Lower leg skin (tissue), 4 donors: ENCODE results near the gene DDX51. TPM values are rescaled to one million over a fixed set of nuclear protein-coding genes. Genes with fewer than 3 reads are reported as not detected.

Experiments
- DNase-seq, 2 donors: peaks; one replicate each; pipeline ENCODE4 v3.0.0-alpha.2; 2019; ENCODE audit warnings: low spot score in 2 of 2
- H3K4me3 ChIP-seq: fragments of 200-600 bp; sonication (generic); 2 replicates; pipeline ENCODE4 v1.5.1; 2017; ENCODE audit warnings: mild to moderate bottlenecking, low read depth; ENCODE audit not compliant: poor library complexity, severe bottlenecking
- CTCF ChIP-seq, 3 donors: fragments of 450-650 bp; IDR thresholded peaks; one replicate each; pipeline ENCODE4 v1.5.1; 2016; ENCODE audit warnings: antibody characterized with exemption in 3 of 3, mild to moderate bottlenecking in 3 of 3, moderate library complexity in 2 of 3
- POLR2A ChIP-seq, 2 donors: fragments of 450-650 bp; IDR thresholded peaks; one replicate each; pipeline ENCODE4 v1.6.1; 2016 to 2017; ENCODE audit warnings: antibody characterized with exemption in 2 of 2, mild to moderate bottlenecking in 1 of 2, moderate library complexity in 1 of 2
- WGBS, 2 donors: methylation state at CpG; one replicate each; pipeline ENCODE4 v1.1.5; 2018; 5-methylcytosine and 5-hydroxymethylcytosine counted together
- intact Hi-C: fragments of 100-400 bp; cut with DNase I; formaldehyde crosslinking; loops from one replicate; pipeline ENCODE4 v1.15.0; 2023; ENCODE audit warnings: low total_unique reads
- total RNA-seq, 4 donors: library from RNA; depleted of rRNA; stranded (reverse); fragments of >200 nt; gene quantifications; one replicate each; pipeline ENCODE4 v1.1.0, GENCODE V29; 2016

The DDX51 gene
- total RNA-seq, 4 donors from 2014 or later: 11.1 to 31.8 (median 19.2) TPM

- no peak for TF ChIP-seq CTCF (IDR thresholded peaks at IDR 0.05)
- TF ChIP-seq POLR2A (IDR thresholded peaks at IDR 0.05): no peak
- H3K4me3 ChIP-seq: no peak overlapping the region
- intact Hi-C loops: no loop called here
- 94 to 95% methylated on average over 6 of the region's 6 CpGs for WGBS, 2 donors
- no peak for DNase-seq
These were observed 21.5 kb upstream of the DDX51 start for GRCh38 chr12:132165584-132165983.

- 85 to 86% methylated on average over 7 of the region's 7 CpGs for WGBS, 2 donors
- H3K4me3 ChIP-seq: no peak overlapping the region
- intact Hi-C loops: no loop called here
- TF ChIP-seq CTCF (IDR thresholded peaks at IDR 0.05) (no peak), POLR2A (IDR thresholded peaks at IDR 0.05) (no peak)
- no peak for DNase-seq
These were observed 20.3 kb upstream of the DDX51 start for GRCh38 chr12:132164426-132164825.

GRCh38 chr12:132163911-132164288 lies 19.8 kb upstream of the DDX51 start:
- WGBS, 2 donors: 47 to 51% methylated on average over 11 of the region's 11 CpGs
- no peak for TF ChIP-seq POLR2A (IDR thresholded peaks at IDR 0.05)
- no peak for TF ChIP-seq CTCF (IDR thresholded peaks at IDR 0.05)
- no peak for DNase-seq

GRCh38 chr12:132163041-132163910 lies 19.2 kb upstream of the DDX51 start:
- H3K4me3 ChIP-seq: no peak overlapping the region
- no peak for DNase-seq
- intact Hi-C loops: no loop called here
- WGBS, 2 donors: 39 to 41% methylated on average over 20 to 21 of the region's 26 CpGs
- TF ChIP-seq CTCF (IDR thresholded peaks at IDR 0.05) (no peak), POLR2A (IDR thresholded peaks at IDR 0.05) (no peak)

More at GRCh38 chr12:132163911-132164288, 19.8 kb upstream of the DDX51 start:
- intact Hi-C loops: no loop called here
- H3K4me3 ChIP-seq: no peak overlapping the region

- intact Hi-C loops: no loop called here
- no peak for DNase-seq
- no peak overlapping the region for H3K4me3 ChIP-seq
- 16% methylated on average over 14 to 17 of the region's 17 CpGs for WGBS, 2 donors
- TF ChIP-seq POLR2A (IDR thresholded peaks at IDR 0.05): no peak
- no peak for TF ChIP-seq CTCF (IDR thresholded peaks at IDR 0.05)
These were observed 18.5 kb upstream of the DDX51 start for GRCh38 chr12:132162508-132163031.
